GM19238 (cell line): ENCODE results near the gene VASP.

Experiments used
- DNase-seq: peaks from one replicate; pipeline ENCODE4 v3.0.0; 2011; ENCODE audit warnings: low spot score; ENCODE audit not compliant: insufficient read length

VASP gene

DNA sequence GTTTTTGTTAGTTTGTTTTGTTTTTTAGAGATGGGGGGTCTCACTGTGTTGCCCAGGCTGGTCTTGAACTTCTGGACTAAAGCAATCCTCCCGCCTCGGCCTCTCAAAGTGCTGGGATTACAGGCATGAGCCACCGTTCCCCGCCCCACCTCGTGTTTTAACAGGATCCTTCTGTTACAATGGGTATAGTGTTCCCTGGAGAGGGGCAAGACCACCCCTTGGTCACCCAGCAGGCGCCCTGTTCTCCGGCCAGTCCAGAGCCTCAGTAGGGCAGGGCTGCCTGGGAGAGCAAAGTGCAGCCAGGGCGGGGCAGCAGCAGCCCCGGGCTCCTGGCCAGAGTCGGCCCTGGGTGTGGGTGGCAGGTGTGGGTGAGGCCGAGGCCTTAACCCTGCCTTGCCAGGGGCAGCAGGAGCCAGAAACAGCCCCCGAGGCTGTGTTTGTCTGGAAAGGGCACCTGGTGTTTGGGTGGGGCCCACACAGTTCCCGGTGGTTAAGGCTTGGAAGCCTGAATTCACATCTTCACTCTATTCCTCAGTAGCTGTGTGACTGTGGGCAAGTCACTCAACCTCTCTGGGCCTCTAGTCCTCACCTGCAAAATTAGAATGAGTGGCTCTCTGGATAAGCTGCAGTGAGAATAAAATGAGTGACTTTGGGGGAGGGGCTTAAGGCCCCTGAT, 7.2 kb downstream of the VASP start:
- DNase-seq: no peak

DNA sequence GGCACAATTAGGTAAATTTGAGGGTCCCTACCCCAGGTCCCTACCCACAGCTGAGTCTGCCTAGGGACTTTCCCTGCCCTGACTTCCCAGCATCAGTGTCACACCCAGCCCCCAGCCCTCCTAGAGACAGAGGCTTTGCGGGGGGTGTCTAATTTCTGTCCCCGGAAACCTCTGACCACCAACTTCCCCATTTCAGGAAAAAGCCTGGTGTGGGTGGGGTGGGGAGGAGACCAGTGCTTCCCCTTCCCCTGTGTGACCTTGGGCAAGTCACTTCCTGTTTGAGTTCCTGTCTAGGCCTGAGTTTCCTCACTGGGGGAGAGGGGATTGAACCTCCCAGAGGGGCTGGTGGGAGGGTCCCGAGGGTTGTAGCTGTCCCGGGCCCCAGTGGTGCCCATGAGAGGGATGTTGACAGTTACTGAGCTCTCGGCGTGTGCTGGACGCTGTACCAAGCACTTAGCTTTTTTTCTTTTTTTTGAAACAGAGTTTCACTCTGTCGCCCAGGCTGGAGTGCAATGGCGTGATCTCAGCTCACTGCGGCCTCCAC, 7.9 kb downstream of the VASP start:
- DNase-seq: no peak

- DNase-seq: no peak
Measured at GRCh38 chr19:45515807-45516401, 8.6 kb downstream of the VASP start.

DNA sequence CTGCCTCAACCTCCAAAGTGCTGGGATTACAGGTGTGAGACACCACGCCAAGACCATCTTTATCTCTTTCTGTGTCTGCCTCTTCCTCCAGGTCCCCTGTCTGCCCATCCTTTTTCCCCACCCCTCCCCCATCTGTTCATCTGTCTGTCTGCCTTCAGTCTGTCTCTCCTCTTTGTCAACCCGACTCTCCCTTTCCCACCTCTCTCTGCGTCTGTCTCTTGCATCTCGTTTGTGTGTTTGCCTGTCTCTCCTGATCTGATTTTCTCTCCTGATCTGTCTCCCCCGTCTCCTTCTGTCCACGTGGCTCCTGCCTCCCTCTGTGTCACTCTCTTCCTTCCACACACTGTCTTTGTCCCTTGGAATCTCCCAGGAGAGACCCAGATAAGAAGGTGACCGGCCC, 10.0 kb downstream of the VASP start:
- no peak for DNase-seq

DNA sequence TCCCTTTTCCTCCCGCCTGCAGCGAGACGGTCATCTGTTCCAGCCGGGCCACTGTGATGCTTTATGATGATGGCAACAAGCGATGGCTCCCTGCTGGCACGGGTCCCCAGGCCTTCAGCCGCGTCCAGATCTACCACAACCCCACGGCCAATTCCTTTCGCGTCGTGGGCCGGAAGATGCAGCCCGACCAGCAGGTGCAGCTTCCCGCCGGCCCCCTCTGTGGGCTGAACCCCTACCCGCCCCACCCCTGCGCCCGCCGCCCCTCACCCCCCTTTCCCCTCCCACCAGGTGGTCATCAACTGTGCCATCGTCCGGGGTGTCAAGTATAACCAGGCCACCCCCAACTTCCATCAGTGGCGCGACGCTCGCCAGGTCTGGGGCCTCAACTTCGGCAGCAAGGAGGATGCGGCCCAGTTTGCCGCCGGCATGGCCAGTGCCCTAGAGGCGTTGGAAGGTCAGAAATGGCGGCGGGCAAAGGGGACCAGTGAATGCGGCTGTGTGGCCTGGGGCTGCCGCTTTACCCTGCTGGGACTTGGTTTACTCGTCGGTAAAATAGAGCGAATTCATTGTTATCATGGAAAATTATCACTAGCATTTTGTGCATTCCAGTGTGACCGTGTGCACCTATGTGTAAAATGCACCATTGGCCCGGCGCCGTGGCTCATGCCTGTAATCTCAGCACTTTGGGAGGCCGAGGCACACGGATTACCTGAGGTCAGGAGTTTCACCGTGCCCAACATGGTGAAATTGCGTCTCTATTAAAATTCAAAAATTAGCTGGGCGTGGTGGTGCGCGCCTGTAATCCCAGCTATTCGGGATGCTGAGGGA, 10.6 kb downstream of the VASP start:
- DNase-seq: no peak

GRCh38 chr19:45518469-45518826, 11.2 kb downstream of the VASP start:
- DNase-seq: no peak

GRCh38 chr19:45522010-45522941, 15.0 kb downstream of the VASP start:
- no peak for DNase-seq

DNA sequence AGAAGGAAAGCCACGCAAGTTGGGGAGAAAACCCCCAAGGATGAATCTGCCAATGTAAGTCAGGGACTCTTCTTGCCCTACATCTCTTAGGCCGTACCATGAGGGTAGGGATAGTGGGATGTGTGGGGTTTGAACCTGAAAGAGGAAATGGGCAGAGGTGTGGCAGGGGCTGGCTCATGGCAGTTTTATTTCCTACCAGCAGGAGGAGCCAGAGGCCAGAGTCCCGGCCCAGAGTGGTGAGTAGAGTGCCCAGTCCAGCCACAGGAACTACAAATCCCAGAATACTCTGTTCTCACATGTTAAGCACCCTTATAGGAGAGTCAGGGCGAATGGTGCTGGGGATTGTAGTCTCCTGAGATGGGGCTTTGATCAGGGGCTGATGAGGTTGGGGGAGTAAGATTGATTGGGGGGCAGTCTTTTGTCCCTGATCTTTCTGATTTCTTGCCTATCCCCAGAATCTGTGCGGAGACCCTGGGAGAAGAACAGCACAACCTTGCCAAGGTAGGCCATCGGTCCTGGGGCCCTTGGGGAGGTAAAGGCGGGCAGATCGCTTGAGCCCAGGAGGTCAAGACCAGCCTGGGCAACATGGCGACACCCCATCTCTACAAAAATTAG, 16.5 kb downstream of the VASP start:
- DNase-seq: peak; percentile 86

DNA sequence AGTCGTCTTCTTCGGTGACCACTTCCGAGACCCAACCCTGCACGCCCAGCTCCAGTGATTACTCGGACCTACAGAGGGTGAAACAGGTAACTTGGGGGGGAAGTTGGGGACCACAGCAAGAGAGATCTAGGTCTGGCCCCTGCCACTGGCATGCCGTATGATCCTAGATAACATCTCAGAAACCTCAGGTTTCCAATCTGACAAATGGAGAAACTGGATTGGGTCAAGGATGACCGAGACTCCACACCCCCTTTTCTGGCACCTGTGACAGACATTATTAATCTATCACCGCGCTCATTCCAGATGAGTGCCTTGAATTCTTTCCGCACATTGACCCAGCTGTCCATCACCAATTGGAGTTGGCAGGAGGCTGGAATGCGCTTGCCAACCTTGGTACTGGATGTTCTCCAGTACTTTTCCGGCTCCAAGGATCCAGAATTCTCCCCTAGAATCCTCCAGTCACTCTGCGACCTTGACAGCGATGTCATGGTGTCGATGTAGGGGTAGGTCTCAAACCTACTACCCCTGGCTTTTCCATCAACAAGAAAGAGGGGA, 17.4 kb downstream of the VASP start:
- DNase-seq: no peak

- DNase-seq: no peak
Measured at GRCh38 chr19:45526143-45526542, 18.9 kb downstream of the VASP start.

DNA sequence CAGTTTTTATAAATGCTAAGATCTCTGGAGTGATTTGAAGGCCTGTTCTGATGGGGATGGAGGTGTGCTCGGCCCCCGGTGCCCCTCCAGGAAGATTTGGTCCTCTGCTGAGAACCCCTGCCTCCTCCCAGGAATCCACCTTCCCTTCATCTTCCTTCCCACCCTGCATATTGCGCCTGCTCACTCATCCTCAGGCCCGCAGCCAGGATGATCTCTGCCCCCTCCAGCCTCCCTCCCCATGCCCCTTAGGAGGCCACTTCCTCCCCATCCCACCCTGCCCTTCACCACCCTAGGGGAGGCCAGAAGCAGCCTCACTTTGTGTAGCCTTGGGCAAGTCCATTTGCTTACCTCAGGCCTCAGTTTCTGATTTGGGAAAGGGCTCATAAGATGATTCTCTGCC, 19.7 kb downstream of the VASP start:
- DNase-seq: no peak

GRCh38 chr19:45527731-45528130, 20.5 kb downstream of the VASP start:
- DNase-seq: no peak

- no peak for DNase-seq
Measured at GRCh38 chr19:45528149-45528743, 21.0 kb downstream of the VASP start.

DNA sequence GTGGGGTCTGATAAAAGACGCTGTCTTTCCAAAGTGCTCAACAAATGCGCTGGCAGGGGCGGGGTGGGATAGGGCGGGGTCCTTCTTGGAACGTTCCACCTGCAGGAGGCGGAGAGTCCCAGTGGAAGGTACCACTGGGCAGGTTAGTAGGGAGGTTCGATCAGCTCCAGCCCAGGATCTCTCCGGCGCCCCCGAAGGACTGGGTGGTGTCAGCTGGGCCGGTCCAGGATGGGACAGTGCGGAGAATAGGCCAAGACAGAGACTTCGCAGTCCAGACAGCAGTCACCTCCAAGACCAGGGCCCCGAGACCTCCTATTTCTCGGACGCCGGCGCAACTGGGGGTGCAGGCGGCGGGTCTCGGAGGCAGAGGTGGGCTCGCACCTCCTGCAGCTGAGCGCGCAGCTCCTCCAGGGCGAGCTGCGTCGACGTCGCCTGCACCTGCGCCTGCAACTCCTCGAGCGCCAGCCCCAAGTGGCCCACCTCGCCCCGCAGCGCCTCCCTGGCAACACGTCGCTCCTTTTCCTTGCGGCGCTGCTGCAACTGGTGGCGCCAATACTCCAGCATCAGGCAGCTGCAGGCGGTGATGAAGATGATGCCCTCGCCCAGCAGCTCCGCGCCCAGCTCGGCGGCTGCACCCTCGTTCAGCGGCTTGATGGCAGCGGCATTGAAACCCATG, 21.6 kb downstream of the VASP start:
- DNase-seq: no peak

DNA sequence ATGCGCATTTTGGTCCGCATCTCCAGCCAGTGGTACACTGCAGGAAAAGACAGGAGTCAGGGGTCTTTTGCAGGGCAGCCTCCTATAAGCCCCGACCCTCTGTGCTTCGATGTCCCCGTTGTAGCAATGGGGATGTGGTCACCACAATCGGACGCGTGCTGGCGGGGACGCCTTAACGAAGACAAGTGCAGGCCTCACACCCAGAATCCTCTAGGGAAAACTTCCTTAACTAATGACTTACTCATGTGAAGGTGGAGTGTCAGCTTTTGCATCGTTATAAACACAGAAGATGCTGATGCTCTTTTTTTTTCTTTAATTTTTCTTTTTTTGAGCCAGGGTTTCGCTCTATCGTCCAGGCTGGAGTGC, 22.1 kb downstream of the VASP start:
- no peak for DNase-seq

- no peak for DNase-seq
Measured at GRCh38 chr19:45531349-45531748, 24.1 kb downstream of the VASP start.

GRCh38 chr19:45539459-45539858, 32.2 kb downstream of the VASP start:
- no peak for DNase-seq

DNA sequence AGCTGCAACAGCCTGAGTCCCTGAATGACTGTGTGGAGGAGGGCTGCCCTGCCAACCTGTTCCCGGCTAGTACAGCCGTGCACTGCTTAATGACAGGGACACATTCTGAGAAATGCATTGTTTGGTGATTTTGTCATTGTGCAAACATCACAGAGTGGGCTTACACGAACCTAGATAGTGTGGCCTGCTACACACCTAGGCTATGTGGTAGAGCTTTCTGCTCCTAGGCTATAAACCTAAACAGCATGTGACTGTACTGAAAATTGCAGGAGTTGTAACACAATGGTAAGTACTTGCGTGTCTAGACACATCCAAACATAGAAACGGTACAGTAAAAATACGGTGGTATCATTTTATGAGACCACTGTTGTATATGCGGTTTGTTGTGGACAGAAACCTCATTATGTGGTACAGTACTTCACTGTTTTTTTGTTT, 35.0 kb downstream of the VASP start:
- no peak for DNase-seq

DNA sequence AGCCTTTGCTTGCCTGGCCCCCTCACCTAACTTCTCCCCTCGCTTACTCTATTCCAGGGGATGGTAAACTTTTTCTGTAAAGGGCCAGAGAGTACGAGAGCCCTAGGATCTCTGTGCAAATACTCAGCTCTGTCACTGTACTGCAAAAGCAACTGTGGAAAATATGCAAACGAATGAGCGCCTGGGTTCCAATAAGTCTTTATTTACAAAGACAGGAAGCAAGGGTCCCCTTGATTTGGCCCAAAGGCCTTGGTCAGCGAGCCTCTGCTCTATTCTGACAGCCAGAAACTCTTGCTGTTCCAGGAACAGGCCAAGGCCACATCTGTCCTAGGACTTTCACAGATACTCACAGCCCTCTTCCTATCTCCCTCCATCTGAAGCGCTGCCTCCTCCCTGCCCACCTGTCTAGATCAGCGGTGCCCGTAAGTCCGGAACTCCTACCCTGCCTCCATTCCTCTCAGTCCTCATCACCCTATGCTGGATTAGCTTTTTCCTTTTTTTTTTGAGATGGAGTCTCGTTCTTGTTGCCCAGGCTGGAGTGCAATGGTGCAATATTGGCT, 40.0 kb downstream of the VASP start:
- no peak for DNase-seq
